ENCODE results near the gene ABCB10.

The ABCB10 gene

GRCh38 chr1:229508823-229509337, 49.6 kb downstream of the ABCB10 start:
- CTCF ChIA-PET: interaction anchor here (0.5 to 0.6 kb wide), 2 partner anchors 278 to 287 kb away, joined by 3 read pairs; no protein-coding TSS in a partner anchor
- TF ChIP-seq LEF1 (IDR thresholded peaks at IDR 0.05; ENCODE audit: borderline replicate concordance) (no peak), FOXA1 (IDR thresholded peaks at IDR 0.05) (no peak), BHLHE40 (IDR thresholded peaks at IDR 0.05; ENCODE audit: borderline replicate concordance) (no peak), FOXM1 (IDR thresholded peaks at IDR 0.05; ENCODE audit: borderline replicate concordance) (no peak), HDGF (IDR thresholded peaks at IDR 0.05; ENCODE audit: borderline replicate concordance) (no peak), SP1 (IDR thresholded peaks at IDR 0.05) (no peak), TARDBP (IDR thresholded peaks at IDR 0.05) (no peak), SUZ12 (IDR thresholded peaks at IDR 0.05) (no peak), NFRKB (IDR thresholded peaks at IDR 0.05) (no peak), L3MBTL2 (conservative IDR thresholded peaks at IDR 0.05) (no peak), CTBP1 (IDR thresholded peaks at IDR 0.05; ENCODE audit: borderline replicate concordance) (no peak), ZNF384 (IDR thresholded peaks at IDR 0.05) (no peak), ELF4 (IDR thresholded peaks at IDR 0.05) (no peak), ARNT (IDR thresholded peaks at IDR 0.05) (no peak), FOXK2 (IDR thresholded peaks at IDR 0.05) (no peak)
- TF ChIP-seq, protein P1, sequence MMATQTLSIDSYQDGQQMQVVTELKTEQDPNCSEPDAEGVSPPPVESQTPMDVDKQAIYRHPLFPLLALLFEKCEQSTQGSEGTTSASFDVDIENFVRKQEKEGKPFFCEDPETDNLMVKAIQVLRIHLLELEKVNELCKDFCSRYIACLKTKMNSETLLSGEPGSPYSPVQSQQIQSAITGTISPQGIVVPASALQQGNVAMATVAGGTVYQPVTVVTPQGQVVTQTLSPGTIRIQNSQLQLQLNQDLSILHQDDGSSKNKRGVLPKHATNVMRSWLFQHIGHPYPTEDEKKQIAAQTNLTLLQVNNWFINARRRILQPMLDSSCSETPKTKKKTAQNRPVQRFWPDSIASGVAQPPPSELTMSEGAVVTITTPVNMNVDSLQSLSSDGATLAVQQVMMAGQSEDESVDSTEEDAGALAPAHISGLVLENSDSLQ (IDR thresholded peaks at IDR 0.05): no peak
- DNase-seq (ENCODE audit: extremely low spot score): no peak
- POLR2A ChIA-PET: interaction anchor here (0.8 to 3.3 kb wide), 29 partner anchors 9 to 1039 kb away, joined by 3 to 33 read pairs (median 4); partner anchors contain the start of genes ABCB10, CCSAP, RAB4A and TAF5L

GRCh38 chr1:229507951-229508822, 50.3 kb downstream of the ABCB10 start, which contains the start of gene NUP133:
NUP133 (minus strand) TSS chr1:229508341; CDS start chr1:229508249, 92 bp downstream.
- peak; percentile 99 for DNase-seq (ENCODE audit: extremely low spot score)
- CTCF ChIA-PET: interaction anchor here (0.5 kb wide), 1 partner anchor 278 kb away, joined by 3 read pairs; no protein-coding TSS in a partner anchor

GRCh38 chr1:229507502-229507901, 51.0 kb downstream of the ABCB10 start:
- TF ChIP-seq CTBP1 (IDR thresholded peaks at IDR 0.05; ENCODE audit: borderline replicate concordance) (no peak), SUZ12 (IDR thresholded peaks at IDR 0.05) (no peak), TARDBP (IDR thresholded peaks at IDR 0.05) (no peak), NFRKB (IDR thresholded peaks at IDR 0.05) (no peak)
- CTCF ChIA-PET: no interaction called here
- POLR2A ChIA-PET: interaction anchor here (0.6 to 3.3 kb wide), 25 partner anchors 11 to 249 kb away, joined by 3 to 33 read pairs (median 5); partner anchors contain the start of genes ABCB10, TAF5L and URB2
- no peak for DNase-seq (ENCODE audit: extremely low spot score)

More at GRCh38 chr1:229507951-229508822, 50.3 kb downstream of the ABCB10 start, which contains the start of gene NUP133:
- POLR2A ChIA-PET: interaction anchor here (0.6 to 3.3 kb wide), 39 partner anchors 10 to 1038 kb away, joined by 3 to 33 read pairs (median 4); partner anchors contain the start of genes ABCB10, CCSAP, RAB4A and TAF5L
- TF ChIP-seq SUZ12 (IDR thresholded peaks at IDR 0.05) (no peak), ELF4 (IDR thresholded peaks at IDR 0.05) (peak; percentile 69)

GRCh38 chr1:229506633-229507032, 51.9 kb downstream of the ABCB10 start:
- TF ChIP-seq NFRKB (IDR thresholded peaks at IDR 0.05): no peak
- TF ChIP-seq SUZ12 (IDR thresholded peaks at IDR 0.05): no peak
- TF ChIP-seq SP1 (IDR thresholded peaks at IDR 0.05): no peak
- TF ChIP-seq FOXA1 (IDR thresholded peaks at IDR 0.05): no peak
- TF ChIP-seq FOXM1 (IDR thresholded peaks at IDR 0.05; ENCODE audit: borderline replicate concordance): no peak
- TF ChIP-seq HDGF (IDR thresholded peaks at IDR 0.05; ENCODE audit: borderline replicate concordance): no peak
- TF ChIP-seq TARDBP (IDR thresholded peaks at IDR 0.05): no peak
- no peak for TF ChIP-seq BHLHE40 (IDR thresholded peaks at IDR 0.05; ENCODE audit: borderline replicate concordance)
- TF ChIP-seq, protein P1 (IDR thresholded peaks at IDR 0.05): no peak
- TF ChIP-seq ARNT (IDR thresholded peaks at IDR 0.05): no peak
- no peak for TF ChIP-seq ZNF384 (IDR thresholded peaks at IDR 0.05)
- TF ChIP-seq CTBP1 (IDR thresholded peaks at IDR 0.05; ENCODE audit: borderline replicate concordance): no peak
- TF ChIP-seq ELF4 (IDR thresholded peaks at IDR 0.05): no peak
- no peak for TF ChIP-seq LEF1 (IDR thresholded peaks at IDR 0.05; ENCODE audit: borderline replicate concordance)
- no peak for TF ChIP-seq FOXK2 (IDR thresholded peaks at IDR 0.05)
- TF ChIP-seq L3MBTL2 (conservative IDR thresholded peaks at IDR 0.05): no peak
- POLR2A ChIA-PET: interaction anchor here (2.8 to 3.3 kb wide), 3 partner anchors 10 to 52 kb away, joined by 9 to 33 read pairs (median 31); partner anchors contain the start of gene ABCB10
- CTCF ChIA-PET: no interaction called here
- DNase-seq (ENCODE audit: extremely low spot score): no peak

GRCh38 chr1:229495782-229496181, 62.7 kb downstream of the ABCB10 start:
- DNase-seq (ENCODE audit: extremely low spot score): no peak
- ChIA-PET CTCF (no interaction called here), POLR2A (interaction anchor here (0.9 to 4.7 kb wide), 2 partner anchors 9 to 13 kb away, joined by 3 to 31 read pairs; partner anchors contain the start of gene NUP133)
- no peak for TF ChIP-seq ARNT (IDR thresholded peaks at IDR 0.05)

GRCh38 chr1:229487181-229487580, 71.3 kb downstream of the ABCB10 start:
- CTCF ChIA-PET: interaction anchor here (0.6 kb wide), 1 partner anchor 799 kb away, joined by 3 read pairs; no protein-coding TSS in a partner anchor
- TF ChIP-seq, protein P1 (IDR thresholded peaks at IDR 0.05): no peak
- TF ChIP-seq BHLHE40 (IDR thresholded peaks at IDR 0.05; ENCODE audit: borderline replicate concordance) (no peak), ARNT (IDR thresholded peaks at IDR 0.05) (no peak), CTBP1 (IDR thresholded peaks at IDR 0.05; ENCODE audit: borderline replicate concordance) (no peak), LEF1 (IDR thresholded peaks at IDR 0.05; ENCODE audit: borderline replicate concordance) (no peak), ZNF384 (IDR thresholded peaks at IDR 0.05) (no peak), TARDBP (IDR thresholded peaks at IDR 0.05) (no peak), L3MBTL2 (conservative IDR thresholded peaks at IDR 0.05) (no peak), ELF4 (IDR thresholded peaks at IDR 0.05) (no peak), SUZ12 (IDR thresholded peaks at IDR 0.05) (no peak), FOXA1 (IDR thresholded peaks at IDR 0.05) (no peak), SP1 (IDR thresholded peaks at IDR 0.05) (no peak), HDGF (IDR thresholded peaks at IDR 0.05; ENCODE audit: borderline replicate concordance) (no peak), FOXM1 (IDR thresholded peaks at IDR 0.05; ENCODE audit: borderline replicate concordance) (no peak), FOXK2 (IDR thresholded peaks at IDR 0.05) (no peak), NFRKB (IDR thresholded peaks at IDR 0.05) (no peak)
- DNase-seq (ENCODE audit: extremely low spot score): no peak
- POLR2A ChIA-PET: interaction anchor here (1.2 kb wide), 1 partner anchor 9 kb away, joined by 3 read pairs; no protein-coding TSS in a partner anchor
